Esophagus muscularis mucosa (tissue), 3 donors: ENCODE results near the gene GCNT1.

ENCODE experiments used
- POLR2A ChIP-seq: fragments of 450-650 bp; IDR thresholded peaks from one replicate; pipeline ENCODE4 v1.6.1; 2017; ENCODE audit warnings: antibody characterized with exemption, moderate library complexity, mild to moderate bottlenecking, low read depth
- POLR2AphosphoS5 ChIP-seq, 2 donors: sonication (generic); formaldehyde crosslinking; IDR thresholded peaks; one replicate each; pipeline ENCODE4 v1.6.1; 2017; ENCODE audit warnings: antibody characterized with exemption in 2 of 2
- TF ChIP-seq, protein P1 (sequence below), 3 experiments: fragments of 200-600 bp in 2 of 3; fragments of 450-650 bp in 1 of 3; sonication (generic) in 2 of 3; IDR thresholded peaks; one replicate each; pipeline ENCODE4 v1.5.1; 2017 to 2019; ENCODE audit warnings: antibody characterized with exemption in 3 of 3, mild to moderate bottlenecking in 2 of 3, moderate library complexity in 1 of 3

DNA sequence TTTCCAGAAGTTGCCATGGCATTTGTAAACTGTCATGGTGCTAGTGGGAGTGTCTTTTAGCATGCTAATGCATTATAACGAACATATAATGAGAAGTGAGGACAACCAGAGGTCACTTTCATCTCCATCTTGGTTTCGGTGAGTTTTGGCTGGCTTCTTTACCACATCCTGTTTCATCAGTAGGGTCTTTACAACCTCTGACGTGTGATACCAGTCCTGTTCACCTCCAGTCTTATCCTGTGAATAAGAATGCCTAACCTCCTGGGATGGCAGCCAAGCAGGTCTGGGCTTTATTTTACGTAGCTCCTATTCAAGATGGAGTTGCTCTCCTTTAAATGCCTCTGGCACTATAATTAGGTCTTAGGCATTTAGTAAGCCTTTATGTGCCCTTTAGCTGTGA lies 44.3 kb upstream of the GCNT1 start:
- TF ChIP-seq POLR2A (no peak), POLR2AphosphoS5 (IDR thresholded peaks at IDR 0.05) (no peak)
- TF ChIP-seq, protein P1, sequence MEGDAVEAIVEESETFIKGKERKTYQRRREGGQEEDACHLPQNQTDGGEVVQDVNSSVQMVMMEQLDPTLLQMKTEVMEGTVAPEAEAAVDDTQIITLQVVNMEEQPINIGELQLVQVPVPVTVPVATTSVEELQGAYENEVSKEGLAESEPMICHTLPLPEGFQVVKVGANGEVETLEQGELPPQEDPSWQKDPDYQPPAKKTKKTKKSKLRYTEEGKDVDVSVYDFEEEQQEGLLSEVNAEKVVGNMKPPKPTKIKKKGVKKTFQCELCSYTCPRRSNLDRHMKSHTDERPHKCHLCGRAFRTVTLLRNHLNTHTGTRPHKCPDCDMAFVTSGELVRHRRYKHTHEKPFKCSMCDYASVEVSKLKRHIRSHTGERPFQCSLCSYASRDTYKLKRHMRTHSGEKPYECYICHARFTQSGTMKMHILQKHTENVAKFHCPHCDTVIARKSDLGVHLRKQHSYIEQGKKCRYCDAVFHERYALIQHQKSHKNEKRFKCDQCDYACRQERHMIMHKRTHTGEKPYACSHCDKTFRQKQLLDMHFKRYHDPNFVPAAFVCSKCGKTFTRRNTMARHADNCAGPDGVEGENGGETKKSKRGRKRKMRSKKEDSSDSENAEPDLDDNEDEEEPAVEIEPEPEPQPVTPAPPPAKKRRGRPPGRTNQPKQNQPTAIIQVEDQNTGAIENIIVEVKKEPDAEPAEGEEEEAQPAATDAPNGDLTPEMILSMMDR (IDR thresholded peaks at IDR 0.05) = no peak
